Large intestine (tissue), 3 donors: ENCODE measurements around the gene PDXK. TPM values are rescaled to one million over a fixed set of nuclear protein-coding genes. Genes with fewer than 3 reads are reported as not detected.

ENCODE experiments used
- DNase-seq, 2 donors: peaks; one replicate each; pipeline versions ENCODE4 v3.0.0 to v3.0.0-alpha.2; 2013
- H3K27ac ChIP-seq: one replicate; pipeline ENCODE4 v1.5.1; 2013; ENCODE audit warnings: low read length
- H3K27me3 ChIP-seq: 2 replicates; pipeline ENCODE4 v1.6.1; 2013; ENCODE audit warnings: low read length; ENCODE audit not compliant: control insufficient read depth, insufficient read depth
- H3K36me3 ChIP-seq: 2 replicates; pipeline ENCODE4 v1.6.1; 2013; ENCODE audit warnings: low read length; ENCODE audit not compliant: control insufficient read depth, insufficient read depth
- H3K4me1 ChIP-seq: one replicate; pipeline ENCODE4 v1.6.1; 2013; ENCODE audit warnings: low read length; ENCODE audit not compliant: control insufficient read depth, insufficient read depth
- H3K4me3 ChIP-seq: one replicate; pipeline ENCODE4 v1.5.1; 2013; ENCODE audit warnings: low read length
- H3K9me3 ChIP-seq: one replicate; pipeline ENCODE4 v1.6.1; 2013; ENCODE audit warnings: mild to moderate bottlenecking, low read depth, low read length, moderate library complexity; ENCODE audit not compliant: control insufficient read depth
- WGBS: methylation state at CpG from one replicate; pipeline ENCODE4 v1.1.5; 2013; ENCODE audit warnings: low lambda C conversion rate; ENCODE audit not compliant: insufficient coverage; 5-methylcytosine and 5-hydroxymethylcytosine counted together
- polyA plus RNA-seq: library from polyadenylated mRNA; unstranded; fragments of 120-200 nt; gene quantifications from one replicate; pipeline ENCODE4 v1.2.1, GENCODE V29; 2013

Gene PDXK
- polyA plus RNA-seq, 1 donor = 86.5 TPM

GRCh38 chr21:43762303-43763128 is 43.6 kb downstream of the PDXK start:
- Histone ChIP-seq H3K4me1 (peaks cover 10% of the 10 kb centered on the region), H3K4me3 (no peak overlapping the region), H3K9me3 (peaks cover 3% of the 10 kb centered on the region), H3K27ac (no peak overlapping the region), H3K27me3 (no peaks in the 10 kb centered on the region), H3K36me3 (peaks cover 53% of the 10 kb centered on the region)
- DNase-seq = no peak
- WGBS = no CpG with 5 or more reads among the region's 15 CpGs

- H3K4me3 ChIP-seq = no peak overlapping the region
- peaks cover 3% of the 10 kb centered on the region for H3K9me3 ChIP-seq
- peaks cover 40% of the 10 kb centered on the region for H3K36me3 ChIP-seq
- no peaks in the 10 kb centered on the region for H3K27me3 ChIP-seq
- H3K27ac ChIP-seq = no peak overlapping the region
- peaks cover 24% of the 10 kb centered on the region for H3K4me1 ChIP-seq
- DNase-seq = no peak
- no CpG with 5 or more reads among the region's 10 CpGs for WGBS
These were observed 45.1 kb downstream of the PDXK start for GRCh38 chr21:43763901-43764523.

GRCh38 chr21:43764576-43765495 is 45.9 kb downstream of the PDXK start:
- Histone ChIP-seq H3K27me3 (no peaks in the 10 kb centered on the region), H3K36me3 (peaks cover 32% of the 10 kb centered on the region), H3K27ac (no peak overlapping the region), H3K9me3 (peaks cover 3% of the 10 kb centered on the region), H3K4me1 (peaks cover 24% of the 10 kb centered on the region), H3K4me3 (no peak overlapping the region)
- DNase-seq = no peak
- no CpG with 5 or more reads among the region's 19 CpGs for WGBS

GRCh38 chr21:43766734-43767497 is 48.0 kb downstream of the PDXK start:
- WGBS = no CpG with 5 or more reads among the region's 34 CpGs
- no peak overlapping the region for H3K4me3 ChIP-seq
- peaks cover 24% of the 10 kb centered on the region for H3K4me1 ChIP-seq
- peaks cover 3% of the 10 kb centered on the region for H3K9me3 ChIP-seq
- H3K36me3 ChIP-seq = peaks cover 18% of the 10 kb centered on the region
- H3K27ac ChIP-seq = no peak overlapping the region
- H3K27me3 ChIP-seq = no peaks in the 10 kb centered on the region
- peak; percentile 64 to 75 for DNase-seq

GRCh38 chr21:43767498-43767983 is 48.6 kb downstream of the PDXK start:
- Histone ChIP-seq H3K4me1 (peaks cover 24% of the 10 kb centered on the region), H3K9me3 (peaks cover 3% of the 10 kb centered on the region), H3K36me3 (peaks cover 14% of the 10 kb centered on the region), H3K27me3 (no peaks in the 10 kb centered on the region), H3K4me3 (no peak overlapping the region), H3K27ac (peak overlapping the region; percentile 63)
- no peak for DNase-seq
- WGBS = no CpG with 5 or more reads among the region's 15 CpGs

GRCh38 chr21:43767984-43768867 is 49.3 kb downstream of the PDXK start:
- Histone ChIP-seq H3K4me3 (no peak overlapping the region), H3K27ac (peak overlapping the region; percentile 63)

GRCh38 chr21:43768868-43769167 is 49.9 kb downstream of the PDXK start:
- Histone ChIP-seq H3K27ac (peak overlapping the region; percentile 63), H3K9me3 (no peaks in the 10 kb centered on the region), H3K4me3 (no peak overlapping the region), H3K36me3 (peaks cover 17% of the 10 kb centered on the region), H3K4me1 (peaks cover 24% of the 10 kb centered on the region), H3K27me3 (no peaks in the 10 kb centered on the region)
- no CpG with 5 or more reads among the region's 8 CpGs for WGBS
- DNase-seq = no peak

More at GRCh38 chr21:43767984-43768867, 49.3 kb downstream of the PDXK start:
- Histone ChIP-seq H3K36me3 (peaks cover 14% of the 10 kb centered on the region), H3K9me3 (no peaks in the 10 kb centered on the region), H3K27me3 (no peaks in the 10 kb centered on the region), H3K4me1 (peaks cover 24% of the 10 kb centered on the region)
- DNase-seq = peak; percentile 92 to 95
- no CpG with 5 or more reads among the region's 34 CpGs for WGBS

GRCh38 chr21:43769325-43769958 is 50.5 kb downstream of the PDXK start:
- no peaks in the 10 kb centered on the region for H3K27me3 ChIP-seq
- no CpG with 5 or more reads among the region's 11 CpGs for WGBS
- H3K36me3 ChIP-seq = peaks cover 21% of the 10 kb centered on the region
- no peaks in the 10 kb centered on the region for H3K9me3 ChIP-seq
- H3K4me1 ChIP-seq = peaks cover 28% of the 10 kb centered on the region
- no peak overlapping the region for H3K27ac ChIP-seq
- no peak overlapping the region for H3K4me3 ChIP-seq
- no peak for DNase-seq
